CD4-positive, alpha-beta T cell (primary cell): ENCODE results near the gene NTNG2. TPM values are rescaled to one million over a fixed set of nuclear protein-coding genes. Genes with fewer than 3 reads are reported as not detected.

Experiments
- ATAC-seq: fragments of 200-7000 bp; cut with Tn5 transposase; one replicate; pipeline ENCODE4 v1.10.0; 2022; ENCODE audit warnings: mild to moderate bottlenecking; ENCODE audit not compliant: poor library complexity
- CTCF ChIA-PET: fragments of 350-600 bp; sonication (Branson Sonifier 250); formaldehyde crosslinking; loops from one replicate; lab custom pipeline; 2021; ENCODE audit warnings: antibody characterized with exemption, inconsistent platforms; lab: Charles Lee
- POLR2A ChIA-PET: fragments of 350-600 bp; sonication (Branson Sonifier 250); formaldehyde crosslinking; loops from one replicate; lab custom pipeline; 2021; ENCODE audit warnings: antibody characterized with exemption, inconsistent platforms; lab: Charles Lee
- DNase-seq, 14 experiments: peaks; one replicate each; pipeline ENCODE4 v3.0.0-alpha.2; 2013 to 2020; ENCODE audit warnings: mixed read lengths in 2 of 14
- H3K27ac ChIP-seq, 2 donors: one replicate each; pipeline versions ENCODE4 v1.5.1 to v1.7.0; 2013; ENCODE audit warnings: low read length in 2 of 2, low read depth in 1 of 2, mild to moderate bottlenecking in 1 of 2
- H3K27me3 ChIP-seq, 2 experiments: 1 replicate in 1 of 2; 2 replicates in 1 of 2; pipeline versions ENCODE4 v1.6.1 to v1.7.0; 2013; ENCODE audit warnings: low read length in 2 of 2, control low read depth in 1 of 2, mild to moderate bottlenecking in 1 of 2, moderate library complexity in 1 of 2; ENCODE audit not compliant: insufficient read depth in 2 of 2, control insufficient read depth in 1 of 2
- H3K36me3 ChIP-seq: one replicate; pipeline ENCODE4 v1.6.1; 2013; ENCODE audit warnings: low read length, control low read depth; ENCODE audit not compliant: insufficient read depth
- H3K4me1 ChIP-seq: one replicate; pipeline ENCODE4 v1.6.1; 2013; ENCODE audit warnings: low read length, control low read depth; ENCODE audit not compliant: insufficient read depth
- H3K4me3 ChIP-seq: one replicate; pipeline ENCODE4 v1.5.1; 2013; ENCODE audit warnings: mild to moderate bottlenecking, low read length, moderate library complexity
- H3K9me3 ChIP-seq, 2 experiments: 1 replicate in 1 of 2; 2 replicates in 1 of 2; pipeline versions ENCODE4 v1.6.1 to v1.7.0; 2013; ENCODE audit warnings: low read length in 2 of 2, mild to moderate bottlenecking in 2 of 2, control low read depth in 1 of 2, moderate library complexity in 1 of 2; ENCODE audit not compliant: control insufficient read depth in 1 of 2, insufficient read depth in 1 of 2
- H3K27ac Mint-ChIP-seq: one replicate; pipeline ENCODE4 v1.8.0; 2020; ENCODE audit warnings: mixed read lengths
- H3K27me3 Mint-ChIP-seq: one replicate; pipeline ENCODE4 v1.8.0; 2021; ENCODE audit warnings: mixed read lengths
- H3K36me3 Mint-ChIP-seq: one replicate; pipeline ENCODE4 v1.8.0; 2021; ENCODE audit warnings: low read depth, mixed read lengths
- H3K4me1 Mint-ChIP-seq: one replicate; pipeline ENCODE4 v1.8.0; 2021; ENCODE audit warnings: low read depth, mixed read lengths
- H3K4me3 Mint-ChIP-seq: one replicate; pipeline ENCODE4 v1.8.0; 2020; ENCODE audit warnings: mild to moderate bottlenecking, mixed read lengths
- H3K9me3 Mint-ChIP-seq: one replicate; pipeline ENCODE4 v1.8.0; 2020; ENCODE audit warnings: mixed read lengths
- CTCF ChIP-seq: fragments of 200-600 bp; IDR thresholded peaks from one replicate; pipeline ENCODE4 v1.8.0; 2022; ENCODE audit warnings: antibody characterized with exemption, mild to moderate bottlenecking
- intact Hi-C, 2 experiments: fragments of 100-400 bp; cut with DNase I in 1 of 2; cut with micrococcal nuclease in 1 of 2; formaldehyde crosslinking; loops; one replicate each; pipeline versions ENCODE4 v1.15.1 to v1.9.0; 2023 to 2025; cut with DNase I, micrococcal nuclease
- total RNA-seq, 174 experiments: library from RNA in 2 of 174; stranded (reverse) in 2 of 174; gene quantifications; one replicate each; pipeline ENCODE4 v1.2.3 and lab custom pipeline; 2021 to 2026

NTNG2 gene
- total RNA-seq, 2 experiments from 2014 or later: 2.2 to 2.6 TPM

- Mint-ChIP-seq H3K4me3 (no peak overlapping the region), H3K27ac (peak overlapping the region; percentile 75), H3K36me3 (peaks cover 72% of the 10 kb centered on the region), H3K9me3 (no peaks in the 10 kb centered on the region), H3K27me3 (no peaks in the 10 kb centered on the region), H3K4me1 (peaks cover 30% of the 10 kb centered on the region)
- no peak for TF ChIP-seq CTCF
- CTCF ChIA-PET: interaction anchor here (1.5 kb wide), 1 partner anchor 34 kb away, joined by 3 read pairs; no protein-coding TSS in a partner anchor
- no peaks in the 10 kb centered on the region for H3K27me3 ChIP-seq
- peak in 3 of 14 experiments; percentile 26 to 60 (median 30) for DNase-seq
- peak; percentile 69 for ATAC-seq
- peaks cover 7% of the 10 kb centered on the region for H3K4me1 ChIP-seq
- H3K27ac ChIP-seq: no peak overlapping the region
- intact Hi-C loops: no loop called here
- H3K36me3 ChIP-seq: peaks cover 74% of the 10 kb centered on the region
- H3K4me3 ChIP-seq: no peak overlapping the region
- POLR2A ChIA-PET: no interaction called here
- no peaks in the 10 kb centered on the region for H3K9me3 ChIP-seq
These were observed 131.4 kb downstream of the NTNG2 start for GRCh38 chr9:132293145-132293721.

Other genes with a start within 250 kb of the NTNG2 start
- gene MED27, start 82.2 kb upstream of the NTNG2 start, total RNA-seq: 10 to 100 TPM; 15.0 to 17.4 TPM
- 10 to 100 TPM; 36.1 to 37.7 TPM for gene SETX, start 192.9 kb downstream of the NTNG2 start, total RNA-seq
- 10 to 100 TPM; 12.4 to 12.8 TPM for gene TTF1, start 244.8 kb downstream of the NTNG2 start, total RNA-seq
- gene CFAP77, start 248.2 kb downstream of the NTNG2 start, total RNA-seq: not detected